ENCODE results near the gene CDH20. TPM values are rescaled to one million over a fixed set of nuclear protein-coding genes. Genes with fewer than 3 reads are reported as not detected.

The CDH20 gene
- total RNA-seq, 1 donor = not detected

DNA sequence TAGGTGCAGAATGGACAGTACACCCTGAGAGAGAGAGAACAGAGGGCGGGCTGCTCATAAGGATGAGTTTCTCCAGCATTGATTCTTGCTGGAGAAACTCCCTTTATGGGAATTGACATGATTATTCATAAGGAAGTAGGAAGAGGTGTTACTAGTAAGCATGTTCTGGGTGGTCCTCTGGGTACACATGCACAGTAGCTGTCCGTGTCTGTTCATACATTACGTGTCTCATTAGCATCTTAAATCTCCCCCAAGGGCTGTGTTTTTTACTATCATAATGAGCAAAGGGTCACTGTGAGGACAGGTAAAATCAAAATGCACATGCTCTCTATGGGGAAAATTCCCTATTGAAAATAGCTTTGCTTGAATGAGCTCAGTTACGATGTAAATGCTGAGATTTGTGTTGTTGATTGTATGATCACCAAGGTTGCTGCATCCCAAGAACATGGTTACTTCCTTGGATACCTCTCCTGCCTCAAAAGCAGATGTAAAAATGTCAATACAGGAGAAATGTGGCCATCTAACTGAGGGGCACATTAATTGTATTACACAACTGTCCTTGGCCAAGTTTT is 238.9 kb downstream of the CDH20 start:
- Histone ChIP-seq H3K4me1 (ENCODE audit: insufficient read depth, low read length) (peaks cover 19% of the 10 kb centered on the region), H2AFZ (ENCODE audit: low read length) (no peak overlapping the region), H3K9me3 (ENCODE audit: low read depth, low read length) (no peaks in the 10 kb centered on the region), H3K4me2 (ENCODE audit: insufficient read depth, low read length) (no peak overlapping the region), H3K4me3 (ENCODE audit: insufficient read depth, low read length) (no peak overlapping the region), H3K36me3 (ENCODE audit: insufficient read depth, low read length) (no peaks in the 10 kb centered on the region), H3K79me2 (ENCODE audit: insufficient read depth, low read length) (no peaks in the 10 kb centered on the region), H3K27ac (ENCODE audit: low read depth, low read length) (no peak overlapping the region), H4K20me1 (ENCODE audit: insufficient read depth, low read length) (no peaks in the 10 kb centered on the region), H3K27me3 (ENCODE audit: insufficient read depth, low read length) (no peaks in the 10 kb centered on the region)
- TF ChIP-seq, protein P1, sequence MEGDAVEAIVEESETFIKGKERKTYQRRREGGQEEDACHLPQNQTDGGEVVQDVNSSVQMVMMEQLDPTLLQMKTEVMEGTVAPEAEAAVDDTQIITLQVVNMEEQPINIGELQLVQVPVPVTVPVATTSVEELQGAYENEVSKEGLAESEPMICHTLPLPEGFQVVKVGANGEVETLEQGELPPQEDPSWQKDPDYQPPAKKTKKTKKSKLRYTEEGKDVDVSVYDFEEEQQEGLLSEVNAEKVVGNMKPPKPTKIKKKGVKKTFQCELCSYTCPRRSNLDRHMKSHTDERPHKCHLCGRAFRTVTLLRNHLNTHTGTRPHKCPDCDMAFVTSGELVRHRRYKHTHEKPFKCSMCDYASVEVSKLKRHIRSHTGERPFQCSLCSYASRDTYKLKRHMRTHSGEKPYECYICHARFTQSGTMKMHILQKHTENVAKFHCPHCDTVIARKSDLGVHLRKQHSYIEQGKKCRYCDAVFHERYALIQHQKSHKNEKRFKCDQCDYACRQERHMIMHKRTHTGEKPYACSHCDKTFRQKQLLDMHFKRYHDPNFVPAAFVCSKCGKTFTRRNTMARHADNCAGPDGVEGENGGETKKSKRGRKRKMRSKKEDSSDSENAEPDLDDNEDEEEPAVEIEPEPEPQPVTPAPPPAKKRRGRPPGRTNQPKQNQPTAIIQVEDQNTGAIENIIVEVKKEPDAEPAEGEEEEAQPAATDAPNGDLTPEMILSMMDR (IDR thresholded peaks at IDR 0.05; ENCODE audit: extremely low read depth, low read depth, low read length) = no peak
- DNase-seq (ENCODE audit: insufficient read length, low spot score, missing footprints) = no peak

- Histone ChIP-seq H3K9me3 (ENCODE audit: low read depth, low read length) (no peaks in the 10 kb centered on the region), H4K20me1 (ENCODE audit: insufficient read depth, low read length) (no peaks in the 10 kb centered on the region), H3K4me1 (ENCODE audit: insufficient read depth, low read length) (peaks cover 19% of the 10 kb centered on the region), H3K27me3 (ENCODE audit: insufficient read depth, low read length) (no peaks in the 10 kb centered on the region), H3K4me3 (ENCODE audit: insufficient read depth, low read length) (no peak overlapping the region), H3K27ac (ENCODE audit: low read depth, low read length) (no peak overlapping the region), H2AFZ (ENCODE audit: low read length) (no peak overlapping the region), H3K4me2 (ENCODE audit: insufficient read depth, low read length) (no peak overlapping the region), H3K79me2 (ENCODE audit: insufficient read depth, low read length) (no peaks in the 10 kb centered on the region), H3K36me3 (ENCODE audit: insufficient read depth, low read length) (no peaks in the 10 kb centered on the region)
- DNase-seq (ENCODE audit: insufficient read length, low spot score, missing footprints) = no peak
- TF ChIP-seq, protein P1 (IDR thresholded peaks at IDR 0.05; ENCODE audit: extremely low read depth, low read depth, low read length) = no peak
Observed at GRCh38 chr18:61572871-61573270, 239.6 kb downstream of the CDH20 start.

GRCh38 chr18:61574665-61575064 is 241.4 kb downstream of the CDH20 start:
- Histone ChIP-seq H3K36me3 (ENCODE audit: insufficient read depth, low read length) (no peaks in the 10 kb centered on the region), H3K27ac (ENCODE audit: low read depth, low read length) (no peak overlapping the region), H4K20me1 (ENCODE audit: insufficient read depth, low read length) (no peaks in the 10 kb centered on the region), H2AFZ (ENCODE audit: low read length) (no peak overlapping the region), H3K4me2 (ENCODE audit: insufficient read depth, low read length) (no peak overlapping the region), H3K79me2 (ENCODE audit: insufficient read depth, low read length) (no peaks in the 10 kb centered on the region), H3K9me3 (ENCODE audit: low read depth, low read length) (no peaks in the 10 kb centered on the region), H3K4me3 (ENCODE audit: insufficient read depth, low read length) (no peak overlapping the region), H3K27me3 (ENCODE audit: insufficient read depth, low read length) (no peaks in the 10 kb centered on the region), H3K4me1 (ENCODE audit: insufficient read depth, low read length) (peaks cover 10% of the 10 kb centered on the region)
- DNase-seq (ENCODE audit: insufficient read length, low spot score, missing footprints) = no peak
- TF ChIP-seq, protein P1 (IDR thresholded peaks at IDR 0.05; ENCODE audit: extremely low read depth, low read depth, low read length) = no peak

- Histone ChIP-seq H4K20me1 (ENCODE audit: insufficient read depth, low read length) (no peaks in the 10 kb centered on the region), H3K79me2 (ENCODE audit: insufficient read depth, low read length) (no peaks in the 10 kb centered on the region), H2AFZ (ENCODE audit: low read length) (no peak overlapping the region), H3K4me3 (ENCODE audit: insufficient read depth, low read length) (no peak overlapping the region), H3K27me3 (ENCODE audit: insufficient read depth, low read length) (no peaks in the 10 kb centered on the region), H3K27ac (ENCODE audit: low read depth, low read length) (no peak overlapping the region), H3K9me3 (ENCODE audit: low read depth, low read length) (no peaks in the 10 kb centered on the region), H3K4me2 (ENCODE audit: insufficient read depth, low read length) (peak overlapping the region; percentile 8), H3K4me1 (ENCODE audit: insufficient read depth, low read length) (peaks cover 5% of the 10 kb centered on the region), H3K36me3 (ENCODE audit: insufficient read depth, low read length) (no peaks in the 10 kb centered on the region)
- DNase-seq (ENCODE audit: insufficient read length, low spot score, missing footprints) = no peak
- TF ChIP-seq, protein P1 (IDR thresholded peaks at IDR 0.05; ENCODE audit: extremely low read depth, low read depth, low read length) = no peak
Observed at GRCh38 chr18:61575419-61575818, 242.2 kb downstream of the CDH20 start.

All from osteoblast (primary cell).